Measurements from ENCODE around the gene SREK1IP1.

GRCh38 chr5:64814073-64814472 lies 45.6 kb upstream of the SREK1IP1 start:
- TF ChIP-seq EZH2phosphoT487 (IDR thresholded peaks at IDR 0.05; ENCODE audit: borderline replicate concordance, low read length) (no peak), CTCF (conservative IDR thresholded peaks at IDR 0.05; ENCODE audit: low read depth, low read length) (no peak), EZH2 (IDR thresholded peaks at IDR 0.05; ENCODE audit: low read length, unreplicated experiment) (no peak)
